ENCODE measurements around the gene RHOH.

RHOH gene

GRCh38 chr4:40251366-40251765, 54.5 kb downstream of the RHOH start:
- Mint-ChIP-seq H3K4me3 (peak overlapping the region; percentile 36), H3K27ac (peak overlapping the region; percentile 87), H3K4me1 (peaks cover 68% of the 10 kb centered on the region), H3K36me3 (peaks cover 53% of the 10 kb centered on the region), H3K9me3 (no peaks in the 10 kb centered on the region)
- no peak for DNase-seq (ENCODE audit: low spot score in 2 of 2)
- peak; percentile 79 for ATAC-seq

GRCh38 chr4:40253906-40254305, 57.1 kb downstream of the RHOH start:
- DNase-seq (ENCODE audit: low spot score in 2 of 2) (no peak), ATAC-seq (no peak)
- Mint-ChIP-seq H3K4me3 (peak overlapping the region; percentile 57), H3K4me1 (peaks cover 59% of the 10 kb centered on the region), H3K27ac (peak overlapping the region; percentile 88), H3K36me3 (peaks cover 36% of the 10 kb centered on the region), H3K9me3 (no peaks in the 10 kb centered on the region)

- H3K4me3 Mint-ChIP-seq = peak overlapping the region; percentile 57
- H3K27ac Mint-ChIP-seq = peak overlapping the region; percentile 88
- peaks cover 27% of the 10 kb centered on the region for H3K36me3 Mint-ChIP-seq
- H3K9me3 Mint-ChIP-seq = no peaks in the 10 kb centered on the region
- ATAC-seq = peak; percentile 84
- DNase-seq (ENCODE audit: low spot score in 2 of 2) = no peak
- H3K4me1 Mint-ChIP-seq = peaks cover 57% of the 10 kb centered on the region
These were observed 58.0 kb downstream of the RHOH start for GRCh38 chr4:40254608-40255392.

- DNase-seq (ENCODE audit: low spot score in 2 of 2) (no peak), ATAC-seq (peak; percentile 53)
- Mint-ChIP-seq H3K4me3 (peak overlapping the region; percentile 57), H3K36me3 (peaks cover 23% of the 10 kb centered on the region), H3K9me3 (no peaks in the 10 kb centered on the region), H3K27ac (peak overlapping the region; percentile 88), H3K4me1 (peaks cover 54% of the 10 kb centered on the region)
These were observed 58.8 kb downstream of the RHOH start for GRCh38 chr4:40255393-40256281.

- ATAC-seq = no peak
- H3K4me1 Mint-ChIP-seq = peaks cover 47% of the 10 kb centered on the region
These were observed 59.5 kb downstream of the RHOH start for GRCh38 chr4:40256329-40256728.

GRCh38 chr4:40256817-40257216, 60.0 kb downstream of the RHOH start:
- no peak for ATAC-seq
- DNase-seq (ENCODE audit: low spot score in 2 of 2) = no peak
- peaks cover 15% of the 10 kb centered on the region for H3K36me3 Mint-ChIP-seq
- H3K4me1 Mint-ChIP-seq = peaks cover 47% of the 10 kb centered on the region
- peak overlapping the region; percentile 20 for H3K27ac Mint-ChIP-seq
- H3K9me3 Mint-ChIP-seq = no peaks in the 10 kb centered on the region
- H3K4me3 Mint-ChIP-seq = no peak overlapping the region

More at GRCh38 chr4:40256329-40256728, 59.5 kb downstream of the RHOH start:
- peak overlapping the region; percentile 20 for H3K27ac Mint-ChIP-seq
- no peaks in the 10 kb centered on the region for H3K9me3 Mint-ChIP-seq
- H3K36me3 Mint-ChIP-seq = peaks cover 19% of the 10 kb centered on the region
- H3K4me3 Mint-ChIP-seq = no peak overlapping the region
- DNase-seq (ENCODE audit: low spot score in 2 of 2) = no peak

- no peak overlapping the region for H3K4me3 Mint-ChIP-seq
These were observed 61.8 kb downstream of the RHOH start for GRCh38 chr4:40258627-40259026.

GRCh38 chr4:40261231-40262076, 64.6 kb downstream of the RHOH start:
- Mint-ChIP-seq H3K4me3 (no peak overlapping the region), H3K36me3 (no peaks in the 10 kb centered on the region), H3K4me1 (peaks cover 54% of the 10 kb centered on the region), H3K9me3 (no peaks in the 10 kb centered on the region), H3K27ac (no peak overlapping the region)
- DNase-seq (ENCODE audit: low spot score in 2 of 2) (no peak), ATAC-seq (no peak)

More at GRCh38 chr4:40258627-40259026, 61.8 kb downstream of the RHOH start:
- ATAC-seq = no peak
- DNase-seq (ENCODE audit: low spot score in 2 of 2) = no peak
- Mint-ChIP-seq H3K36me3 (peaks cover 5% of the 10 kb centered on the region), H3K9me3 (no peaks in the 10 kb centered on the region), H3K4me1 (peaks cover 54% of the 10 kb centered on the region), H3K27ac (no peak overlapping the region)

- DNase-seq (ENCODE audit: low spot score in 2 of 2) (no peak), ATAC-seq (peak; percentile 35)
- no peaks in the 10 kb centered on the region for H3K36me3 Mint-ChIP-seq
- H3K27ac Mint-ChIP-seq = no peak overlapping the region
- H3K4me1 Mint-ChIP-seq = peaks cover 49% of the 10 kb centered on the region
- no peak overlapping the region for H3K4me3 Mint-ChIP-seq
- H3K9me3 Mint-ChIP-seq = no peaks in the 10 kb centered on the region
These were observed 65.3 kb downstream of the RHOH start for GRCh38 chr4:40262077-40262528.

GRCh38 chr4:40262861-40263260, 66.0 kb downstream of the RHOH start:
- no peak for DNase-seq (ENCODE audit: low spot score in 2 of 2)
- Mint-ChIP-seq H3K4me3 (no peak overlapping the region), H3K36me3 (no peaks in the 10 kb centered on the region), H3K27ac (no peak overlapping the region), H3K9me3 (no peaks in the 10 kb centered on the region), H3K4me1 (peaks cover 49% of the 10 kb centered on the region)
- no peak for ATAC-seq

GRCh38 chr4:40264497-40264896, 67.7 kb downstream of the RHOH start:
- H3K27ac Mint-ChIP-seq = peak overlapping the region; percentile 88

GRCh38 chr4:40264995-40265909, 68.4 kb downstream of the RHOH start:
- H3K4me1 Mint-ChIP-seq = peaks cover 43% of the 10 kb centered on the region
- peak overlapping the region; percentile 88 for H3K27ac Mint-ChIP-seq
- peak overlapping the region; percentile 69 for H3K4me3 Mint-ChIP-seq
- DNase-seq (ENCODE audit: low spot score in 2 of 2) (peak; percentile 26 to 71), ATAC-seq (peak; percentile 89)
- H3K9me3 Mint-ChIP-seq = no peaks in the 10 kb centered on the region
- H3K36me3 Mint-ChIP-seq = no peaks in the 10 kb centered on the region

More at GRCh38 chr4:40264497-40264896, 67.7 kb downstream of the RHOH start:
- DNase-seq (ENCODE audit: low spot score in 2 of 2) (no peak), ATAC-seq (no peak)
- peaks cover 43% of the 10 kb centered on the region for H3K4me1 Mint-ChIP-seq
- H3K4me3 Mint-ChIP-seq = peak overlapping the region; percentile 69
- H3K9me3 Mint-ChIP-seq = no peaks in the 10 kb centered on the region
- no peaks in the 10 kb centered on the region for H3K36me3 Mint-ChIP-seq

GRCh38 chr4:40265910-40266274, 69.1 kb downstream of the RHOH start:
- ATAC-seq = peak; percentile 62

GRCh38 chr4:40269133-40269532, 72.3 kb downstream of the RHOH start:
- DNase-seq (ENCODE audit: low spot score in 2 of 2) (no peak), ATAC-seq (no peak)
- Mint-ChIP-seq H3K27ac (no peak overlapping the region), H3K9me3 (no peaks in the 10 kb centered on the region), H3K4me3 (no peak overlapping the region), H3K4me1 (peaks cover 24% of the 10 kb centered on the region), H3K36me3 (no peaks in the 10 kb centered on the region)

More at GRCh38 chr4:40265910-40266274, 69.1 kb downstream of the RHOH start:
- no peaks in the 10 kb centered on the region for H3K9me3 Mint-ChIP-seq
- peak overlapping the region; percentile 69 for H3K4me3 Mint-ChIP-seq
- peaks cover 43% of the 10 kb centered on the region for H3K4me1 Mint-ChIP-seq
- H3K36me3 Mint-ChIP-seq = no peaks in the 10 kb centered on the region
- DNase-seq (ENCODE audit: low spot score in 2 of 2) = no peak
- H3K27ac Mint-ChIP-seq = peak overlapping the region; percentile 88
